Fibroblast of skin of left quadriceps (primary cell): Measurements from ENCODE around the gene EPHB3.

Source experiments
- DNase-seq, 2 experiments: peaks; one replicate each; pipeline ENCODE4 v3.0.0-alpha.2; 2013; ENCODE audit warnings: low read depth in 2 of 2

The EPHB3 gene

DNA sequence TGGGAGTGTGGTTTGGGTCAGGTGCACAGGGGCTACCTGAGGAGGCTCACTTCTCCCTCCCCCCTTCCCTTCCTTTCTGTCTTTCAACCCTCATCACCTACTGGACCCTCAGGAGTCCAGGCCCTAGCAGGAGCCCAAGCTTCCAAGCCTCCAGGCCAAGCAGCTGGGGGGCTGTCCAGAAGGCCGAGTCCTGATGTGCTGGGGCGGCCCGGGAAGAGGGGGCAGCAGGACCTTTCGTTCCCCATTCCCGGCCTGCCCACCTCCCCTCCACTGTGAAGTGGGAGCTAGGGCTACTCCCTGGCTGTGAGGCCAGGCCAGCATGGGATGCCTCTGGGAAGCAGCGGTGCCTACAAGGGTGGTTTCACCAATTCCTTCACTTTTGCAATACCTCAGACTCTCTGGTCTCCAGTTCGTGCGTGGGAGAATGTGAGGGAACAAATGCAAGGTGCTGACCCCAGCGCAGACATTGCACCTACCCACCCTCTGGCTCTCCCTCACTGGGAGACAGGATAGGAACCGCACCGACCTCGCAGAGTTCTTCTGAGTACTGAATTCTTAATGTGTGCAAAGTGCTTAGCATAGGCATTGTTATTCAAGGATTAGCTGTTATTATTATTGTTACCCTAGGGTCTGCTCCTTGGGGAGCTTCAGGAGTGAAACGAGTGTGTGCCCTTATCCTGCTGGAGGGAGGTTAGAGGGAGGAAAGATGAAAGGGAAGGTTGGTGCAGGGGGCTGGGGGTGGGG, 2.5 kb downstream of the EPHB3 start:
- no peak for DNase-seq

DNA sequence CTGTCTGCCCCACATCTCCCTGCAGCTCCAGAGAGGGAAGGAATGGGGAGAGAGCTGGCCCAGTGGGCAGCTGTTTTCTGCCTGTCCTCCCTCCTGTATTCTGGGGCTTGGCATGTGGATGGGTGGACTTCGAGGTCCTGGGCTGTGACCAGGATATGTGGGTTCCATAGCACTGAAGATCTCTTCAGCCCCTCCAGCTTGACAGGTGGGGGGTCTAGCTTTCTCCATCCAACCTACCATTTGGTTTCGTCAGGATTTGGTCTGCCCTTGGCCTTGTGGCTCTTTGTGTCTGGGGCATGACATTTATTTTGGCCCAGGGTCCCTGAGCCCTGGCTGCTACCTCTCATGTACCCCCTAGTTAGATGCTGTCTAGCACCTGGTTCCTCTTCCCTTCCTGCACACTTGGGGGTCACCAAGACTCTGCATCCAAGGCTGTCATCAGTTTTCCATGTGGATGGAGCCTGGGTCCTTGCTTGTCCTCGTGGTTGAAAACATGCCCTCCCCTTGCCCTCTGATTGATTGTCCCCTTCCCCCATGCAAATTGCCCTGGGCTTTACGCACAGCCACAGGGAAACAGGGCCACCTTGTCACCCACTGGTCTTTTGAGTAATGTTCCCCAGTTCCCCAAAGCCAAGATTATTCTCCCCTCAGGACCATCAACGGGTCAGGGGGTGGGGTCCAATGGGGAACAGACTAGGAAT, 3.2 kb downstream of the EPHB3 start:
- DNase-seq, result no peak

DNA sequence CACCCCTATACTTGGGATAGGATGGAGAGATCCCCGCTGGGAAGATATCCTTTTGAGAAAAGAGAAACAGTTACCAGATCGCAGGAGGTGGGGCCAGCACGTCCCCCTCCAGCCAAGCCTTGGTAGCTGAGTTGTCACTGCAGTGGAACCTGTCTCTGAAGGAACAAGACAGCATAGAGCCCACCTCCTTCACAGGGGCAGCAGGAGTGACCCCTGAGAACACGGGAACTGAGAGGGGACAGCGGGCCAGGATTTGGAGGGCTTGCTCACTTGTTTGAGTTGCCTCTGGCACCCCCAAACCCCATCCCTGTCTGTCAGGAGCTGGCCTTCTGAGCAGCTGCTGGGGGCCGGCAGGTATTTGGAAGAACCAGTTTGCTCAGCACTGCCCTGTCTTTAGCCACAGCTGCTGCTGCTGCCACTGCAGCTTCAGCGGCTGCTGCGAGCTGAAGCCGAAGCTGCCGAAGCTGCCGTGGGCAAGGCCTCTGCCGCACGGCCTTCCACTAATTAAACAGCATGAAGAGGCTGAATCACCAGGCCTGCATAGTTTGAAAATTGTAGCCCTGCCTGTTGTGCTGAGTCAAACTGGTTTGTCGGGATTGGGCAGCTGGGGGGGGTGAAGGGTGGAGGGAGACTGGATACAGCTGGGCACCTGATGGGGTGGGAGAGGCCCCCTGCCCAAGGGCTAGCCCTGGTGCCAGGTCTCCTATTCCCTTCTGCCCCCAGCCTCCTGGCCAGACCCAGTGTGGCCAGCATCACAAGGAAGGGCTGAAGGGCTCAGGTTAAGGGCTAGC, 4.0 kb downstream of the EPHB3 start:
- DNase-seq, result peak; percentile 76 to 78

DNA sequence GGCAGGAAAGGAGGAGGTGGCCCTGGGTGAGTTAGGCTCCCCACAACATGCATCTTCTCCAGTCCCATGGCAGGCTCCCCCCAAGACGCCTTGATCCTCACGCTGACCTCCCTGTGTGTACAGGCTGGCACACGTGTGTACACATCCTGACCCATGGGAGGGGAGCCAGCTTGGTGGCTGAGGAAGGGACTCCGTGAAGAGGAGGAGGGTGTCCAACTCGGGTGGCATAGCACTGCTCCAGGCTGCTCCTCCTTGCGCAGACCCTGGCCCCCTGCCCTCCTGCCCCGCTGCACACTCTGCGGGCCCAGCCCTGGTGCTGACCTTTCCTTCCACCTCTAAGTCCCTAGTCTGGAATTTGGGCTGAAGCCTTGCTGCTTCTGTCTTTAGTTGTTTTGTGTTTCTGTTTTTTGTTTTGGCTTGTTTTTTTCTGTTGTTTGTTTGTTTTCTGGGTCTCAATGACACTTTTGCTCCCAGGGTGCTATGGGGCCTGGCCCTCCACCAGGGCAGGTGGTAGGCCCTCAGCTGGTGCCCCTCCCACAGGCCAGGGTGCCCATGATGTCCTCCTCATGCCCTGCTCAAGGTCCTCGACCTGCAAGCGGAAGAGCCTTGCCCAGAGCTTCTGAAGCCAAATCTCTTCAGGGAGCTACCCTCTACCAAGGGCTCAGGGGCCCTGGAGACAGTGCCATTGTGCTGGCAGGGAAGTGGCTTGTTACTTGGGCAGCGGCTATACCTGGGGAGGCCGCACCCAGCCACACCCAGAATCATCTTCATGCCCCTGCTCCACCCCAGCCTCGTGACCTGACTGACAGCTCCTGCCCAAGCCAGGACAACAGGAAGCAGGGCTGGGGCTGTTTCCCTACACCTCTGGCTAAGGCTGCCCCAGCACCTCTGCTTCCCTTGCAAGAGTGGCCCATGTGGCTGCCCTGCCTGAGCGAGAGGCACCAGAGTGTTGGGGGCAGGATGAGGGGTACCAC, 5.1 kb downstream of the EPHB3 start:
- no peak for DNase-seq

DNA sequence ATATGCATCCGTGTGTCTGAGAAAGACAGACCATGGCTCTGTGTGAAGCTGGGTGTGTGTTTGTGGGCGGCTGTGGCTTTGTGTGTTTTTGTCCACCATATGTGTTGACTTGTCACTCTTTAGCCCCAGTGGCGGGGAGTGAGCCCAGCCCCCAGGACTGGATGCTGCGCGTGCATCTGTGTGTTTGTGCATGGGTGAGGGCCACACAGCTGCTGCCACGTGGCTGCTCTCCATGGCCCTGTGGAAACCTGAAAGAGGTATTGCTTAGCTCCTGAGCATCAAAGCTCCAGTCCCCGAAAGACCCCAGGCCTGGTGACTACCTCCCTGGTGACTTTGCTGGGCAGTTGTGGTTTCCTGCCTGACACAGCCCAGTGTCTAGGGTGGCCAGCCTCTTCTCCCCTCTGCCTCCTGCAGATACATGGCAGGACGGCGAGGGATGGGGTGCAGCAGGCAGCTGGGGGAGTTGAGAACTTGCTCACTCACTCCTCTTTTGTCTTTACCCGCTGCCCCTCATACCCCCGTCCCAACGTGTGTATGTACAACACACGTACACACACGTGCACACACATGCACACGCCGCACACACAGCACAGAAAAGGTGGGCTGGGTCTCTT, 6.5 kb downstream of the EPHB3 start:
- DNase-seq, result no peak

DNA sequence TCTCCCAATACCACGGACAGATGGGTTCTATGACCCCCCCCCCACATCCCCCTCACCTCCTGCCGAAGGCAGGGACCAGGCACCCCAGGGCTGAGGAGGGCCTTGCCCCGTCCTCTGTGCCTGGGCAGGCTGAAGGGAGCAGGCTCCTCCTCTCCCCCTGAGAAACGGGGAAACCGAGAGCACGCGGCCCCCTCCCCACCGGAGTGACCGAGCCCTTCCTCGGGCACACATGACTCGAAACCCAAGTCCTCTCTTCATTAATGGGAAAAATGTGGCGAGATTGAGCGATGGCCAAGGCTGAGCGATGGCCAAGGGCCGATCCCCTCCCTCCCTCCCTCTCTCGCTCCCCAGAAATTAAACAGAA, 7.0 kb downstream of the EPHB3 start:
- no peak for DNase-seq

DNA sequence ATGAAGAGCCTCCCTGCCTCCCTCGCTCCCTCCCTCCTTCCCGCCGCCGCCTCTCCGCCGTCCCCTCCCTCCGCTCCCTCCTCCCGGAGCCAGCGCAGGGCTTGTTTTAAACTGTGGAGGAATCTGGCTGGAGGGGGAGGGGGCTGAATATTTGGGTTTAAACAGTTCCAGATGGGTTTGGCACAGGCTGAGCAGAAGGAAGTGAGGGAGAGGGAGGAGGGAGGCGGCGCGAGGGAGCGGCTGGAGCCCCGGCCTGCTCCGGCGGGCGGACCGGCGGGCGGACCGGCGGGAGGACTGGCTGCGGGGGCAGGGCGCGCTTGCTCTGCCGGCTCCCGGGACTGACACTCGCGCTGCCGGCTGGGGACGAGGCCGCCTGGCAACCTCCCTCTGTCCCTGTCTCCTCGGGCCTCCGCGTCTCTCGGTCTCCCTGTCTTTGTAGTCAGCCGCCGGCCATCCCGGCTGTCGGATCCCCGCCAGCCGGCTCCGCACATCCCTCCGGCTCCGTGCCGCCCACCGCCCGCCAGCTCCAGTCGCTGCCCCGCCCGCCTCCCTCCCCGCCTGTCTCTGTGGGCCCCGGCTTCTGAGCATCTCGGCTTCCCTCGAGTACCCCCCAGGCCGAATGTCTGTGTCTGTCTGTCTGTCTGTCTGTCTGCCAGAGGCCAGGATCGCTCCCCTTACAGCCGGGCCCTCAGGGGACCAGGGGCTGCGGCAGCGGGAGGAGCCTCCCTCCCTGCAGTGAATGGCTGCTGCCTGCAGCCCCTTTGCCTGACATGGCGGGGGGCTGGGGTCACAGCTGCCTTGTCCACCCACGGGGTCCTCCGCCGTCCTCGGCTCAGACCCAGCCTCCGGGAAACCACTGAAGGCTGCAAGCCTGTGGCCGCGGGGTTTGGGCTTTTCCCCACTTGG, 7.6 kb downstream of the EPHB3 start:
- DNase-seq, result peak; percentile 99

DNA sequence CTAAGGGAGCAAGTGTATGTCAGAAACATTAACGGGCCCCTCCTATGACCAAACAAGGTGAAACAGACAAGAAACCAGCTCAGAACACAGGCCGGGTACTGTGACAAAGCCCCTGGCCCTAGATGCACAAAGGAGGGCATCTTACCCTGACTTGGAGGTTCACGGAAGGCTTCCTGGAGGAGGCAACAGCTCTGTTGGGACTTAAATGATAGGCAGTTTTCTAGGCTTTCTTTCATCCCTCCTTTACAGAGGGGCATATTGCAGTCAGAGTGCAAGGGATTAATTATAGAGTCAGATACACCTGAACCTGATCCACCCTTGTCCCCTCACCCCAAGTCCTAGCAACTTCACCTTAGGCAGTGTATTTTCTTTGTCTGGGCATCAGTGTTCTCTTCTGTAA, 8.4 kb downstream of the EPHB3 start:
- DNase-seq, result no peak

DNA sequence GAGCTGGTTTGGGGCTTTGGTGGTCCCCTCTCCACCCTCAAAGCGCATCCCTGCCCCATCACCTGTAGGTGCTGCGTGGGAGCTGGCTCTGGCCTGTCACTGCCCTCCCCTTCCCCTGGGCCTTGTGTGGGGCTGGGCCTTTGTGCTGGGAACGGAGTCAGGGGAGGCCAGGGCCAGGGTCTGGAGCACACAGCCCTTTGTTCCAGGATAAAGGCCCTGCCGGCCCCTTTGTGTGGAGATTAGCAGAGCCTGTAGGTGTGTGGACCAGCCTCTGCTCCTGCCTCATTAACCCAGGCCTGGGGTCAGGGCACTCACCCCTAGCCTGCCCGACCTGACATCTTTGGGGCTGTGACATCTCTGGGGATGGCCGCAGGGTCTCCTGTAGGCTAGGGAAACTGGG, 8.9 kb downstream of the EPHB3 start:
- DNase-seq, result no peak

DNA sequence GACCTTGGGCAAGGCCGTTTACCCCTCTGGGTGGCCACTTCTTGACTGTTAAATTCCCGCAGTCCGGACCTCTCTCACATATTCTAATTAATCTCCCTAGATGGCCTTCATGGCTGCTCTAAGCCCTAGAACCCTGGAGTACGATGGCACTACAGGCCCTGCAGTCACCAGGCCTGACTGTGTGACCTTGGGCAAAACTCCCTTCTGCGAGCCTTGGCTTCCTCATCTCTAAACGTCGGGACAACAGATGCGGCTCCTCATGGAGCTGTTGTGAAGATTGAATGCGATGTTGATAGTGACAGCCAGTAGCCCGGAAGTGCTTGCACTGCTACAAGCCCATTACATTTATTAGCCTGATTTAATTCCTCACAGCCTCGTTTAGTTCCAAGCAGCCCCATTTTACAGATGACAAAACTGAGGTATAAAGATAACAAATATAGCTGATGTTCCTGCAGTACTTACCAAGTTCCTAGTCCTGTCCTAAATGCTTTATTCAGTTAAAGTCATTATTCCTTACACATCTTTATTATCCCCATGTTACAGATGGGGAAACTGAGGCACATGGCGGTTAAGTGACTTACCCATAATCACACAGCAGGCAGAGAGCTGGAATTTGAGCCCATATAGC, 10.3 kb downstream of the EPHB3 start:
- no peak for DNase-seq

DNA sequence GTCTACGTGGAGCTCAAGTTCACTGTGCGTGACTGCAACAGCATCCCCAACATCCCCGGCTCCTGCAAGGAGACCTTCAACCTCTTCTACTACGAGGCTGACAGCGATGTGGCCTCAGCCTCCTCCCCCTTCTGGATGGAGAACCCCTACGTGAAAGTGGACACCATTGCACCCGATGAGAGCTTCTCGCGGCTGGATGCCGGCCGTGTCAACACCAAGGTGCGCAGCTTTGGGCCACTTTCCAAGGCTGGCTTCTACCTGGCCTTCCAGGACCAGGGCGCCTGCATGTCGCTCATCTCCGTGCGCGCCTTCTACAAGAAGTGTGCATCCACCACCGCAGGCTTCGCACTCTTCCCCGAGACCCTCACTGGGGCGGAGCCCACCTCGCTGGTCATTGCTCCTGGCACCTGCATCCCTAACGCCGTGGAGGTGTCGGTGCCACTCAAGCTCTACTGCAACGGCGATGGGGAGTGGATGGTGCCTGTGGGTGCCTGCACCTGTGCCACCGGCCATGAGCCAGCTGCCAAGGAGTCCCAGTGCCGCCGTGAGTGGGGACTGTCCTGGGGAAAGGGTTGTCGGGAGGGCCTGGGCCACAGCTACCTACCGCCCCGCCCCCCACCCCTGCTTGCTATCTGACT, 11.2 kb downstream of the EPHB3 start:
- no peak for DNase-seq

DNA sequence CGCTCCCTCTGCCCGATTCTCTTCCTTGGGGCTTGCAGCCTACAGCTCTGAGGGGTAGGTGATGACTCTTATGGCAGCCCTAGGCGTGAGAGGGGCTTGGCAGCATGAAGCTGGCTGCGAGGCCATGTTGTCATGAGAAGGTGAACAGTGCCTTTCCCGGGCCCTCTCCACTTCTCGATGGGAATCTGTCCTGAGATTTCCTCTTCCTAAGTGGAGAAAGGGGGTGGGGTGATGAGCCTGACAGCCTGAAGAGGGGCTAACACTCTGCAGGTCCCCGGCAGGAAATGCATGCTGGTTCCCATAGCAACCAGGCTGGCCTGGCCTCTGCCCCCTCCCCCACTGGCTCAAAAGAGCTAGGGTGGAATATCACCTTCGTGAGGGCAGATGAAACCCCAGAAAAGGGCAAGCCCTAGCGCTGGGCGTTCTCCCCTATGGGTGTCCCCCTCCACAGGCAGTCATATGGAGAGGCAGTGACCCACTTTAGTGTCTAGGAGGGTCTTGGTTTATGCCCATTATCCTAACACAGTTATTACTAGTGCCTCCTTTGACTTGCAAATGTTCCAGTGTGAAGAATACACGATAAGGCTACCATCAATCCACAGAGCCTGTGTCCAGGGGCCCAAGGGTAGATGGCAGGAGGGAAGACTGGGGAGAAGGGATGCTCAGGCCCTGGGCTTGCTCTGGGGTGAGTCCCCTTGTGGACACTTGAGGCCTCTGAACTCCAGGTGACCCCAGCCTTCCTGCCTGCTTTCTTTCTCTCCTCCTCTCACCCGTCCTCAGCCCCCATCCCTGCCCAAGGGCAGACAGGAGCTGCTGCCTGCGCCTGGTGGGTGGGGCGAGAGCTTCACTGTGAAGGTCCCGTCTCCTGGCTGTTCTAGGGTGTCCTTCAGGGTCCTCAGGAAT, 13.2 kb downstream of the EPHB3 start:
- DNase-seq, result no peak

DNA sequence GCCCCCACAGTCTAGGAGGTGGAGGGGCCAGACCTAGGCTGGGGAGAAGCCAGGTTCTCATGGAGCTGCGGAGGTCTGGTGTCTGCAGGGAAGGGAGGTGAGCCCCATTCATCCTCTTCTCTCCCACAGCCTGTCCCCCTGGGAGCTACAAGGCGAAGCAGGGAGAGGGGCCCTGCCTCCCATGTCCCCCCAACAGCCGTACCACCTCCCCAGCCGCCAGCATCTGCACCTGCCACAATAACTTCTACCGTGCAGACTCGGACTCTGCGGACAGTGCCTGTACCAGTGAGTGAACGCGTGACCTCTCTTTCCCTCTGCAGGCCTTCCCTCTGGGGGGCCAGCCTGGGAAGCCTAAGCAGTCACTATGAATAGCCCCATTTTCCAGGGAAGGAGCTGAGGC, 14.1 kb downstream of the EPHB3 start:
- no peak for DNase-seq

DNA sequence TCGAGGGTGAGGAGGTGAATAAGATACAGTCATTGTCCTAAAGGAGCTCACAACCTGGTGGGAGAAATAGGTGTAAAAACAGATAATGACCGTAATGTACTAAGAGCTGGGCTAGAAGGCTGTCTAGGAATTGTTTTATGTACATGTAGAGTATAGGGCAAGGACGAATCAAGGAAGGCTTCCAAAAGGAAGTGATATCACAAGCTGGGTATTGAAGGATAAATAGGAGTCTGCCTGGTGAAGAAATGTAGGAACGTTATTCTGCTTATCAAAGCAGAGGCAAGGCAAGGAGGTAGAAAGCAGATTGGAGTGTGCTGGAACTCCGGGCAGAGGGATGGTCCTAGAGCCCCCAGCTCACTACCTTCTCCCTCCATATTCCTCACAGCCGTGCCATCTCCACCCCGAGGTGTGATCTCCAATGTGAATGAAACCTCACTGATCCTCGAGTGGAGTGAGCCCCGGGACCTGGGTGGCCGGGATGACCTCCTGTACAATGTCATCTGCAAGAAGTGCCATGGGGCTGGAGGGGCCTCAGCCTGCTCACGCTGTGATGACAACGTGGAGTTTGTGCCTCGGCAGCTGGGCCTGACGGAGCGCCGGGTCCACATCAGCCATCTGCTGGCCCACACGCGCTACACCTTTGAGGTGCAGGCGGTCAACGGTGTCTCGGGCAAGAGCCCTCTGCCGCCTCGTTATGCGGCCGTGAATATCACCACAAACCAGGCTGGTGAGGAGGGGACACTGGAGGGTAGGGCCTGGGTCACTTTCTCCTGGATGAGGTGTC, 15.1 kb downstream of the EPHB3 start:
- DNase-seq, result no peak

DNA sequence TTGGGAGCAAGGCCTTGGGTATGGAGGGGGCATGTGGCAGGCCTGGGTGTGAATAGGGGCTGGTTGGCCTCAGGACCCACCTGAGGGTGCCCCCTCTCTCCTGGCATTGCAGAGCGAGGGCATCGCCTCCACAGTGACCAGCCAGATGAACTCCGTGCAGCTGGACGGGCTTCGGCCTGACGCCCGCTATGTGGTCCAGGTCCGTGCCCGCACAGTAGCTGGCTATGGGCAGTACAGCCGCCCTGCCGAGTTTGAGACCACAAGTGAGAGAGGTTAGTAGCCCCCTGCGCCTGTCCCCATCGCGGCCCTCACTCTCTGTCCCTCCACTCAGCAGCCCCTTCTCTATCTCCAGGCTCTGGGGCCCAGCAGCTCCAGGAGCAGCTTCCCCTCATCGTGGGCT, 16.0 kb downstream of the EPHB3 start:
- no peak for DNase-seq

DNA sequence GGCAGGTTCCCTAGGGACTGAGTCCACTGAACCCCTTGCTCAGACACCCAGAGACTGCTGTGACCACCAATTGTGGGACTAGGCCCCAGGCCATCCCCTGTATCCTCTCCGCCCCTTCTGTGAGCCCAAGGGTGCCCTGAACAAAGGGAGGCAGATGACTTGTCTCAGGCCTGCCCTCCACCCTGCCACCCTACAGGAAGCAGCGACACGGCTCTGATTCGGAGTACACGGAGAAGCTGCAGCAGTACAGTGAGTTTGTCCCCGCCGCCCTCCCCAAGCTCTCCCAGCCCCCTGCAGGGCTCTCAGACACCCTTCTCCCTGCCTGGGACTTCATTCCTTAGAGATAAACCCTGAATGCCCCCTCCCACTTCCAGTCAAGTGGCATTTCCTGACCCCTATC, 16.6 kb downstream of the EPHB3 start:
- DNase-seq, result no peak

DNA sequence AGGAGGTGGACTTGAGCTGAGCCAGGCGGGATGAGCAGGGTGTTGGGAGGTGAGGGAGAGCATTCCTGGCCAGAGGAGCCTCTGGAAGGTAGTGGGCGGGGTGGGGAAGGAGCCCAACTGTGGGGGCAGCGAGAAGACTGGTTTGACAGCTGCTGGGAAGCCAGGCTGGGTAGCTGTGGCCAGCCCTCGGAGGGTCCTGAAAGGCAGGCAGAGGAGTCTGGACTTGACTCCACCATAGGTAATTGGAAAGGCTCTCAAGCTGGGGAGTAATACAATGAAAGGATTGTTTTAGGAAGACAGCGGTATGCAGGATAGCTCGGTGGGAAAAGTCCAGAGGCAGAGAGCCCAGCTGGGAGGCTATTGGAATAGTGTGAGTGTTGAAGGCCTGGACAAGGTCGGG, 17.2 kb downstream of the EPHB3 start:
- no peak for DNase-seq
